Ishikawa (cell line): ENCODE results near the gene KPNA1.

Source experiments
- CEBPB ChIP-seq: IDR thresholded peaks from 2 replicates; pipeline ENCODE4 v1.6.1; 2012
- CREB1 ChIP-seq: IDR thresholded peaks from 2 replicates; pipeline ENCODE4 v1.6.1; 2012; ENCODE audit warnings: low read depth
- EGR1 ChIP-seq: IDR thresholded peaks from 2 replicates; pipeline ENCODE4 v1.6.1; 2012
- EP300 ChIP-seq: IDR thresholded peaks from 2 replicates; pipeline ENCODE4 v1.6.1; 2012; ENCODE audit warnings: borderline replicate concordance
- FOXM1 ChIP-seq: IDR thresholded peaks from 2 replicates; pipeline ENCODE4 v1.6.1; 2012; ENCODE audit warnings: low read depth, borderline replicate concordance
- MAX ChIP-seq: IDR thresholded peaks from 2 replicates; pipeline ENCODE4 v1.6.1; 2012
- NFIC ChIP-seq: IDR thresholded peaks from 2 replicates; pipeline ENCODE4 v1.6.1; 2012
- RAD21 ChIP-seq: IDR thresholded peaks from 2 replicates; pipeline ENCODE4 v1.6.1; 2012; ENCODE audit warnings: low read depth
- TAF1 ChIP-seq: IDR thresholded peaks from 2 replicates; pipeline ENCODE4 v1.6.1; 2012; ENCODE audit warnings: low read depth, mild to moderate bottlenecking
- TCF12 ChIP-seq: IDR thresholded peaks from 2 replicates; pipeline ENCODE4 v1.6.1; 2012; ENCODE audit warnings: low read depth
- TEAD4 ChIP-seq: IDR thresholded peaks from 2 replicates; pipeline ENCODE4 v1.6.1; 2012
- YY1 ChIP-seq: IDR thresholded peaks from 2 replicates; pipeline ENCODE4 v1.6.1; 2012; ENCODE audit warnings: low read depth
- ZBTB7A ChIP-seq: IDR thresholded peaks from 2 replicates; pipeline ENCODE4 v1.6.1; 2012; ENCODE audit warnings: low read depth
- TF ChIP-seq, protein P1 (sequence below): IDR thresholded peaks from 2 replicates; pipeline ENCODE4 v1.6.1; 2012; ENCODE audit warnings: low read depth, mild to moderate bottlenecking
- TF ChIP-seq, protein P2 (sequence below): IDR thresholded peaks from 2 replicates; pipeline ENCODE4 v1.6.1; 2012

KPNA1 gene

DNA sequence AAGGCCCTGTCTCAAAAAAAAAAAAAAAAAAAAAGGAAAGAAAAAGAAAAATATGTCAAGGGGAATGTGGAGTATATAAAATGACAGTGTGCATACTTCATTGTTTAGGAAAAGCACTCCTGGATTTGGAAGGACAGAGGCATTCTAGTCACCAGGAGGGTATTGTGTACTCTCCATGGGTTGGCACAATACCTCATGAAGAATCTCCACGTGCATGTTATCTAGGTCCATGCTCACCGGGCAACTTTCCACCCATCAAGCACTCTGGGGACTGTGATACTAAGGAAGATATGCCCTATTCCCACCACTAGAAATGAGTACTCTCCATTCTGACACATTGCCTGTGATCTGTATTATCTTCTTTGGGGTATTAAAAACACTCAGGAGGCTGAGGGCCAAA, 15.4 kb upstream of the KPNA1 start:
- TF ChIP-seq, protein P1, sequence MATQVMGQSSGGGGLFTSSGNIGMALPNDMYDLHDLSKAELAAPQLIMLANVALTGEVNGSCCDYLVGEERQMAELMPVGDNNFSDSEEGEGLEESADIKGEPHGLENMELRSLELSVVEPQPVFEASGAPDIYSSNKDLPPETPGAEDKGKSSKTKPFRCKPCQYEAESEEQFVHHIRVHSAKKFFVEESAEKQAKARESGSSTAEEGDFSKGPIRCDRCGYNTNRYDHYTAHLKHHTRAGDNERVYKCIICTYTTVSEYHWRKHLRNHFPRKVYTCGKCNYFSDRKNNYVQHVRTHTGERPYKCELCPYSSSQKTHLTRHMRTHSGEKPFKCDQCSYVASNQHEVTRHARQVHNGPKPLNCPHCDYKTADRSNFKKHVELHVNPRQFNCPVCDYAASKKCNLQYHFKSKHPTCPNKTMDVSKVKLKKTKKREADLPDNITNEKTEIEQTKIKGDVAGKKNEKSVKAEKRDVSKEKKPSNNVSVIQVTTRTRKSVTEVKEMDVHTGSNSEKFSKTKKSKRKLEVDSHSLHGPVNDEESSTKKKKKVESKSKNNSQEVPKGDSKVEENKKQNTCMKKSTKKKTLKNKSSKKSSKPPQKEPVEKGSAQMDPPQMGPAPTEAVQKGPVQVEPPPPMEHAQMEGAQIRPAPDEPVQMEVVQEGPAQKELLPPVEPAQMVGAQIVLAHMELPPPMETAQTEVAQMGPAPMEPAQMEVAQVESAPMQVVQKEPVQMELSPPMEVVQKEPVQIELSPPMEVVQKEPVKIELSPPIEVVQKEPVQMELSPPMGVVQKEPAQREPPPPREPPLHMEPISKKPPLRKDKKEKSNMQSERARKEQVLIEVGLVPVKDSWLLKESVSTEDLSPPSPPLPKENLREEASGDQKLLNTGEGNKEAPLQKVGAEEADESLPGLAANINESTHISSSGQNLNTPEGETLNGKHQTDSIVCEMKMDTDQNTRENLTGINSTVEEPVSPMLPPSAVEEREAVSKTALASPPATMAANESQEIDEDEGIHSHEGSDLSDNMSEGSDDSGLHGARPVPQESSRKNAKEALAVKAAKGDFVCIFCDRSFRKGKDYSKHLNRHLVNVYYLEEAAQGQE, result no peak
- TF ChIP-seq TAF1 (no peak), CREB1 (no peak), CEBPB (no peak), TEAD4 (no peak), YY1 (no peak), TCF12 (no peak), ZBTB7A (no peak), EGR1 (no peak), EP300 (no peak), MAX (no peak), FOXM1 (no peak), RAD21 (no peak), NFIC (no peak)
- TF ChIP-seq, protein P2, sequence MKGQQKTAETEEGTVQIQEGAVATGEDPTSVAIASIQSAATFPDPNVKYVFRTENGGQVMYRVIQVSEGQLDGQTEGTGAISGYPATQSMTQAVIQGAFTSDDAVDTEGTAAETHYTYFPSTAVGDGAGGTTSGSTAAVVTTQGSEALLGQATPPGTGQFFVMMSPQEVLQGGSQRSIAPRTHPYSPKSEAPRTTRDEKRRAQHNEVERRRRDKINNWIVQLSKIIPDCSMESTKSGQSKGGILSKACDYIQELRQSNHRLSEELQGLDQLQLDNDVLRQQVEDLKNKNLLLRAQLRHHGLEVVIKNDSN, result no peak

DNA sequence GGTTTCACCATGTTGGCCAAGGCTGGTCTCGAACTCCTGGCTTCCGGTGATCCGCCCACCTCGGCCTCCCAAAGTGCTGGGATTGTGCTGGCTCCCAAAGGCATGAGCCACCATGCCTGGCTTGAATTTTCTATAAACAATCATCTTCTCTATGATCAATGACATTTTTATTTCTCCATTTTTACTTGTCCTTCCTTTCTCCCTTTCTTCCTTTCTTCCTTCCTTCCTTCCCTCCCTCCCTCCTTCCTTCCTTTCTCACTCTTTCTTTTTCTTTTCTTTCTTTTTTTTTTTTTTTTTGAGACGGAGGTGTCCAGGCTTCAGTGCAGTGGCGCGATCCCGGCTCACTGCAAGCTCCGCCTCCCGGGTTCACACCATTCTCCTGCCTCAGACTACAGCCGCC, 8.6 kb upstream of the KPNA1 start:
- TF ChIP-seq TAF1 (no peak), EGR1 (no peak), YY1 (no peak), TCF12 (no peak), EP300 (no peak), NFIC (no peak), CEBPB (no peak), ZBTB7A (no peak), CREB1 (no peak), TEAD4 (no peak), FOXM1 (no peak), RAD21 (no peak), MAX (no peak)
- TF ChIP-seq, protein P1, result no peak
- TF ChIP-seq, protein P2, result no peak

DNA sequence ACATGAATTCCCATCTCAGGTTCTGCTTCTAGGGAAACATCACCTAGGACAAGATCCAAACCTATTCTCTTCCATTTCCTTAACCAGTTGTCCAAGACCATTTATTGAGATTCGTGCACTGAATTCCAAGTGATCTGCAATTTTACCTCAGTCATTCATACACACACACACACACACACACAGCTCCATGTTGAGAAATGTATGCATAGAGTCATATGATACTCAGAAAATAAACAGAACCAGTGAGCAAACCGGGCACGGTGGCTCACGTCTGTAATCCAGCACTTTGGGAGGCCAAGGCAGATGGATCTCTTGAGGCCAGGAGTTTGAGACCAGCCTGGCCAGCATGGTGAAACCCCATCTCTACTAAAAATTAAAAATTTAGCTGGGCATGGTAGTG, 6.1 kb upstream of the KPNA1 start:
- TF ChIP-seq TEAD4, result no peak
- TF ChIP-seq FOXM1, result no peak
- TF ChIP-seq MAX, result no peak
- TF ChIP-seq CEBPB, result no peak
- TF ChIP-seq NFIC, result no peak
- no peak for TF ChIP-seq CREB1
- no peak for TF ChIP-seq EP300
- TF ChIP-seq EGR1, result no peak
- TF ChIP-seq, protein P2, result no peak
- TF ChIP-seq YY1, result no peak
- no peak for TF ChIP-seq ZBTB7A
- TF ChIP-seq TAF1, result no peak
- TF ChIP-seq TCF12, result no peak
- no peak for TF ChIP-seq RAD21
- TF ChIP-seq, protein P1, result no peak

- TF ChIP-seq CREB1 (no peak), ZBTB7A (no peak), CEBPB (no peak), TAF1 (no peak), RAD21 (no peak)
- TF ChIP-seq, protein P1, result no peak
Observed at GRCh38 chr3:122519693-122520092, 5.0 kb upstream of the KPNA1 start.
